Stimulated activated CD4-positive, alpha-beta T cell treated with anti-CD3 and anti-CD28 coated beads, Interleukin-12 subunit alpha, Interleukin-12 subunit beta, amount 100 ng/mL, for 4 hours (primary cell): ENCODE data around the gene CAMTA1.

Source experiments
- DNase-seq: peaks from one replicate; pipeline ENCODE4 v3.0.0-alpha.2; 2020

CAMTA1 gene

GRCh38 chr1:7269525-7269924, 484.3 kb downstream of the CAMTA1 start:
- DNase-seq: no peak

GRCh38 chr1:7274256-7274655, 489.0 kb downstream of the CAMTA1 start:
- no peak for DNase-seq

GRCh38 chr1:7278045-7278444, 492.8 kb downstream of the CAMTA1 start:
- no peak for DNase-seq

- no peak for DNase-seq
Measured at GRCh38 chr1:7278827-7279765, 493.8 kb downstream of the CAMTA1 start.

GRCh38 chr1:7279769-7280168, 494.5 kb downstream of the CAMTA1 start:
- no peak for DNase-seq

- DNase-seq: no peak
Measured at GRCh38 chr1:7280347-7280960, 495.2 kb downstream of the CAMTA1 start.

- DNase-seq: no peak
Measured at GRCh38 chr1:7281821-7282220, 496.6 kb downstream of the CAMTA1 start.

- DNase-seq: no peak
Measured at GRCh38 chr1:7284839-7285435, 499.7 kb downstream of the CAMTA1 start.

GRCh38 chr1:7285856-7286454, 500.7 kb downstream of the CAMTA1 start:
- DNase-seq: no peak

GRCh38 chr1:7287013-7287412, 501.8 kb downstream of the CAMTA1 start:
- DNase-seq: no peak

GRCh38 chr1:7288992-7289391, 503.7 kb downstream of the CAMTA1 start:
- DNase-seq: no peak

GRCh38 chr1:7289694-7290093, 504.4 kb downstream of the CAMTA1 start:
- DNase-seq: no peak

GRCh38 chr1:7290971-7291970, 506.0 kb downstream of the CAMTA1 start:
- no peak for DNase-seq

GRCh38 chr1:7292036-7292681, 506.9 kb downstream of the CAMTA1 start:
- no peak for DNase-seq

GRCh38 chr1:7292714-7293419, 507.6 kb downstream of the CAMTA1 start:
- no peak for DNase-seq

GRCh38 chr1:7293702-7294629, 508.7 kb downstream of the CAMTA1 start:
- no peak for DNase-seq

GRCh38 chr1:7294636-7295035, 509.4 kb downstream of the CAMTA1 start:
- DNase-seq: no peak

GRCh38 chr1:7295946-7296345, 510.7 kb downstream of the CAMTA1 start:
- no peak for DNase-seq

- no peak for DNase-seq
Measured at GRCh38 chr1:7296968-7297367, 511.7 kb downstream of the CAMTA1 start.

- DNase-seq: no peak
Measured at GRCh38 chr1:7298145-7298544, 512.9 kb downstream of the CAMTA1 start.
